Inflammatory macrophage (primary cell): Measurements from ENCODE around the gene NUB1.

Experiments
- DNase-seq, 2 donors: peaks; one replicate each; pipeline ENCODE4 v3.0.0-alpha.2; 2020 to 2022

The NUB1 gene

GRCh38 chr7:151379534-151380198 lies 38.1 kb downstream of the NUB1 start:
- DNase-seq = no peak

- DNase-seq = no peak
Measured at GRCh38 chr7:151380199-151381097, 38.8 kb downstream of the NUB1 start.

- peak in 1 of 2 donors; percentile 16 for DNase-seq
Measured at GRCh38 chr7:151381098-151381347, 39.4 kb downstream of the NUB1 start.

- DNase-seq = no peak
Measured at GRCh38 chr7:151381348-151382078, 39.9 kb downstream of the NUB1 start.

- DNase-seq = no peak
Measured at GRCh38 chr7:151382079-151382885, 40.7 kb downstream of the NUB1 start.

- no peak for DNase-seq
Measured at GRCh38 chr7:151383638-151384351, 42.2 kb downstream of the NUB1 start.

GRCh38 chr7:151384352-151384697 lies 42.7 kb downstream of the NUB1 start:
- DNase-seq = no peak

GRCh38 chr7:151384776-151385625 lies 43.4 kb downstream of the NUB1 start:
- no peak for DNase-seq

- DNase-seq = no peak
Measured at GRCh38 chr7:151385626-151386300, 44.2 kb downstream of the NUB1 start.

GRCh38 chr7:151386301-151387160 lies 44.9 kb downstream of the NUB1 start:
- DNase-seq = no peak

GRCh38 chr7:151387161-151388006 lies 45.8 kb downstream of the NUB1 start:
- no peak for DNase-seq

- DNase-seq = no peak
Measured at GRCh38 chr7:151388007-151388297, 46.3 kb downstream of the NUB1 start.

- no peak for DNase-seq
Measured at GRCh38 chr7:151388430-151388829, 46.8 kb downstream of the NUB1 start.

- DNase-seq = no peak
Measured at GRCh38 chr7:151389096-151389767, 47.6 kb downstream of the NUB1 start.

GRCh38 chr7:151389768-151390597 lies 48.4 kb downstream of the NUB1 start:
- DNase-seq = peak; percentile 29 to 37

GRCh38 chr7:151390598-151391357 lies 49.2 kb downstream of the NUB1 start:
- no peak for DNase-seq

GRCh38 chr7:151391358-151391730 lies 49.7 kb downstream of the NUB1 start:
- no peak for DNase-seq
